K562 (cell line): Measurements from ENCODE around the gene UNC45B. TPM values are rescaled to one million over a fixed set of nuclear protein-coding genes. Genes with fewer than 3 reads are reported as not detected.

ENCODE experiments used
- ATAC-seq: fragments of 200-7000 bp; cut with Tn5 transposase; 3 replicates; pipeline ENCODE4 v1.9.1; 2020; ENCODE audit warnings: moderate library complexity
- BruUV-seq: library from RNA; stranded (reverse); fragments of 400-500 nt; replicated peaks from 2 replicates; lab custom pipeline; 2021; lab: Mats Ljungman, UMichigan
- CTCF ChIA-PET: fragments of 300-600 bp; formaldehyde crosslinking; extraction: SDS; loops from one replicate; lab custom pipeline; 2021; ENCODE audit warnings: low intra/inter-chr PET ratio; lab: Yijun Ruan, JAX
- POLR2A ChIA-PET: fragments of 300-600, 350-650 bp; sonication (Branson Sonifier 250); formaldehyde crosslinking; extraction: SDS; loops from one replicate; lab custom pipeline; 2021; ENCODE audit warnings: antibody characterized with exemption, inconsistent platforms; lab: Yijun Ruan, JAX
- DNase-seq, 4 experiments: peaks; one replicate each; pipeline versions ENCODE4 v3.0.0 to v3.0.0-alpha.2; 2011 to 2018; ENCODE audit warnings: low spot score in 3 of 4, mixed read lengths in 3 of 4; ENCODE audit errors: extremely low read depth in 1 of 4
- FAIRE-seq: peaks from 2 replicates; lab custom pipeline; 2011; peaks lifted over from hg19 to GRCh38; lab: Jason Lieb, UNC
- H2AFZ ChIP-seq: 2 replicates; pipeline ENCODE4 v1.6.0; 2011; ENCODE audit warnings: low read depth, low read length, control low read depth, inconsistent platforms
- H3K27ac ChIP-seq: fragments of 200-600 bp; 3 replicates; pipeline ENCODE4 v1.8.0; 2011; ENCODE audit warnings: low read depth, mild to moderate bottlenecking, control low read depth, inconsistent platforms, low read length, moderate library complexity, mixed read lengths; ENCODE audit errors: extremely low read depth
- H3K27me3 ChIP-seq, 2 experiments: fragments of 300-600 bp in 1 of 2; 2 replicates in 1 of 2; 3 replicates in 1 of 2; pipeline versions ENCODE4 v1.6.0 to v1.8.0; 2011; ENCODE audit warnings: inconsistent platforms in 2 of 2, low read length in 2 of 2, mild to moderate bottlenecking in 1 of 2, mixed read lengths in 1 of 2, moderate library complexity in 1 of 2; ENCODE audit not compliant: control insufficient read depth in 2 of 2, insufficient read depth in 2 of 2
- H3K36me3 ChIP-seq: fragments of 300-600 bp; 3 replicates; pipeline ENCODE4 v1.8.0; 2011; ENCODE audit warnings: mild to moderate bottlenecking, low read length, inconsistent platforms; ENCODE audit not compliant: control insufficient read depth, insufficient read depth
- H3K4me1 ChIP-seq, 2 experiments: fragments of 200-600 bp in 1 of 2; replicated peaks in 1 of 2; 2 replicates in 1 of 2; 3 replicates in 1 of 2; pipeline versions ENCODE4 v1.5.1 to v1.8.0; 2011; ENCODE audit warnings: inconsistent platforms in 2 of 2, low read length in 2 of 2, mild to moderate bottlenecking in 1 of 2, mixed read lengths in 1 of 2, moderate library complexity in 1 of 2; ENCODE audit not compliant: control insufficient read depth in 2 of 2, insufficient read depth in 2 of 2
- H3K4me2 ChIP-seq: 2 replicates; pipeline ENCODE4 v1.6.1; 2011; ENCODE audit warnings: low read length, control low read depth, inconsistent platforms, mixed read lengths; ENCODE audit not compliant: insufficient read depth
- H3K4me3 ChIP-seq: fragments of 200-600 bp; sonication (generic), shearing (Covaris generic); 2 replicates; pipeline ENCODE4 v1.5.1; 2016; ENCODE audit warnings: control low read depth, inconsistent platforms
- H3K79me2 ChIP-seq: fragments of 200-600 bp; 3 replicates; pipeline ENCODE4 v1.8.0; 2011; ENCODE audit warnings: low read length, inconsistent platforms; ENCODE audit not compliant: control insufficient read depth, insufficient read depth
- H3K9ac ChIP-seq, 2 experiments: 2 replicates each; pipeline versions ENCODE4 v1.6.0 to v1.6.1; 2011; ENCODE audit warnings: low read depth in 2 of 2, low read length in 2 of 2, control low read depth in 1 of 2, inconsistent platforms in 1 of 2, mild to moderate bottlenecking in 1 of 2, mixed read lengths in 1 of 2; ENCODE audit not compliant: insufficient read depth in 1 of 2
- H3K9me1 ChIP-seq: one replicate; pipeline ENCODE4 v1.6.0; 2011; ENCODE audit warnings: inconsistent platforms, mild to moderate bottlenecking, low read length, moderate library complexity; ENCODE audit not compliant: control insufficient read depth, insufficient read depth
- H3K9me3 ChIP-seq: replicated peaks from 2 replicates; pipeline ENCODE4 v1.5.1; 2011; ENCODE audit warnings: low read depth, low read length, inconsistent platforms; ENCODE audit not compliant: control insufficient read depth, insufficient read depth
- H4K20me1 ChIP-seq: replicated peaks from 2 replicates; pipeline ENCODE4 v1.6.1; 2011; ENCODE audit warnings: low read length, inconsistent platforms, mixed read lengths; ENCODE audit not compliant: control insufficient read depth, insufficient read depth
- ATF1 ChIP-seq, 2 experiments: fragments of 450-650 bp in 1 of 2; IDR thresholded peaks; 2 replicates each; pipeline ENCODE4 v1.6.1; 2016; ENCODE audit warnings: missing compliant biosample characterization in 1 of 2, missing genetic modification characterization in 1 of 2
- CHD2 ChIP-seq: IDR thresholded peaks from 2 replicates; pipeline ENCODE4 v1.6.1; 2011; ENCODE audit warnings: low read depth, low read length
- HDAC3 ChIP-seq: fragments of 450-650 bp; IDR thresholded peaks from 2 replicates; pipeline ENCODE4 v1.6.1; 2018; ENCODE audit warnings: borderline replicate concordance, mild to moderate bottlenecking, moderate library complexity; ENCODE audit not compliant: partially characterized antibody
- IRF2 ChIP-seq: sonication (generic); formaldehyde crosslinking; IDR thresholded peaks from 2 replicates; pipeline ENCODE4 v1.8.1; 2022; ENCODE audit warnings: mild to moderate bottlenecking, missing genetic modification reagents
- REST ChIP-seq, 2 experiments: fragments of 450-650 bp; formaldehyde crosslinking in 1 of 2; IDR thresholded peaks; 2 replicates each; pipeline versions ENCODE4 v1.4.0 to v1.6.1; 2014 to 2020; ENCODE audit warnings: mild to moderate bottlenecking in 2 of 2, borderline replicate concordance in 1 of 2, low read depth in 1 of 2
- RFX7 ChIP-seq: fragments of 250-450 bp; sonication (Bioruptor Pico); IDR thresholded peaks from 2 replicates; pipeline ENCODE4 v1.5.1; 2021; ENCODE audit warnings: mild to moderate bottlenecking
- SP1 ChIP-seq: sonication (generic); formaldehyde crosslinking; IDR thresholded peaks from 2 replicates; pipeline ENCODE4 v1.8.1; 2022; ENCODE audit warnings: mild to moderate bottlenecking, missing genetic modification reagents
- TAF9B ChIP-seq: fragments of 450-650 bp; IDR thresholded peaks from 2 replicates; pipeline ENCODE4 v1.6.1; 2018; ENCODE audit warnings: mild to moderate bottlenecking; ENCODE audit not compliant: partially characterized antibody
- ZNF133 ChIP-seq: fragments of 250-450 bp; sonication (Bioruptor Pico); IDR thresholded peaks from 2 replicates; pipeline ENCODE4 v1.4.0; 2020; ENCODE audit warnings: mild to moderate bottlenecking
- ZNF282 ChIP-seq: sonication (generic); formaldehyde crosslinking; IDR thresholded peaks from 2 replicates; pipeline ENCODE4 v1.8.1; 2023; ENCODE audit warnings: missing genetic modification reagents
- ZNF830 ChIP-seq: fragments of 250-450 bp; sonication (Bioruptor Pico); IDR thresholded peaks from 2 replicates; pipeline ENCODE4 v1.5.0; 2021; ENCODE audit warnings: mild to moderate bottlenecking
- WGBS: fragments of 100-300 bp; shearing (Covaris generic); methylation state at CpG from one replicate; pipeline ENCODE4 v1.1.6; 2016; ENCODE audit warnings: low coverage, mixed read lengths; ENCODE audit not compliant: insufficient coverage; ENCODE audit errors: missing lambda C conversion rate; 5-methylcytosine and 5-hydroxymethylcytosine counted together
- in situ Hi-C: fragments of 300-500 bp; cut with MboI; formaldehyde crosslinking; loops from 4 replicates; pipeline ENCODE4 v1.15.0; 2018; ENCODE audit warnings: inconsistent platforms, mixed read lengths
- intact Hi-C: fragments of 100-400 bp; cut with micrococcal nuclease; formaldehyde crosslinking; loops from 2 replicates; pipeline ENCODE4 v1.14.2; 2022
- polyA plus RNA-seq, 8 experiments: library from polyadenylated mRNA; depleted of rRNA in 4 of 8; stranded (reverse) in 5 of 8; unstranded in 3 of 8; fragments of >200 nt; fragmentation: Nextera tagmentation in 2 of 8; fragmentation: Illumina TruSeq in 1 of 8; extraction: Ambion mirVana in 2 of 8; extraction: Trizol in 1 of 8; gene quantifications; 2 replicates each; pipeline versions ENCODE4 v1.2.1 to v1.2.3, GENCODE V29; 2011 to 2014; ENCODE audit warnings: inconsistent platforms in 1 of 8, missing spikeins in 1 of 8
- total RNA-seq, 7 experiments: library from RNA; depleted of rRNA in 6 of 7; stranded (reverse); fragments of >200 nt in 6 of 7; fragmentation: Illumina TruSeq in 2 of 7; extraction: Trizol in 2 of 7; gene quantifications; 2 replicates each; pipeline versions ENCODE4 v1.2.1 to v1.2.3, GENCODE V29; 2011 to 2021; ENCODE audit warnings: low replicate concordance in 1 of 7

Gene UNC45B
- total and polyA plus RNA-seq, 9 of the 15 experiments (the other 6 are each of a cell fraction or from before 2014, with no cell fraction given), result not detected

- Histone ChIP-seq H3K27me3 (no peaks in the 10 kb centered on the region), H3K27ac (no peak overlapping the region), H3K79me2 (no peaks in the 10 kb centered on the region), H3K4me1 (no peaks in the 10 kb centered on the region), H2AFZ (no peak overlapping the region), H3K9ac (no peak overlapping the region), H3K9me3 (no peaks in the 10 kb centered on the region), H4K20me1 (no peaks in the 10 kb centered on the region), H3K4me2 (no peak overlapping the region), H3K36me3 (peaks cover 47% of the 10 kb centered on the region; the same call in 2 of the 3 replicates), H3K9me1 (no peaks in the 10 kb centered on the region), H3K4me3 (no peak overlapping the region)
- ChIA-PET POLR2A (no interaction called here), CTCF (no interaction called here)
- in situ Hi-C loops, result no loop called here
- ATAC-seq, result no peak
- TF ChIP-seq HDAC3 (no peak), ZNF133 (CRISPR knock-in tag) (no peak), ATF1 (CRISPR knock-in tag; IDR thresholded peaks at IDR 0.05) (no peak), ATF1 (tag; IDR thresholded peaks at IDR 0.05) (no peak), REST (IDR thresholded peaks at IDR 0.05; ENCODE audit: borderline replicate concordance) (no peak), REST (CRISPR knock-in tag; IDR thresholded peaks at IDR 0.05; ENCODE audit: low read depth) (no peak), CHD2 (no peak), SP1 (CRISPR knock-in tag) (no peak), TAF9B (no peak), ZNF830 (no peak), RFX7 (no peak), IRF2 (CRISPR knock-in tag) (no peak), ZNF282 (CRISPR knock-in tag) (no peak)
- no peak for FAIRE-seq
- WGBS, result 78% methylated on average over 3 of the region's 3 CpGs
- no TSS peak for BruUV-seq
- intact Hi-C loops, result no loop called here
- no peak for DNase-seq
Measured at GRCh38 chr17:35099908-35100307, 47.7 kb upstream of the UNC45B start.
